Erythroblast (primary cell): Measurements from ENCODE around the gene UPK3BL2.
"Not testable (repeated sequence)": the region's sequence is repeated elsewhere in the genome, so short reads cannot be mapped to it uniquely, and the experiment has no call there.

ENCODE experiments used
- DNase-seq, 2 experiments: peaks; one replicate each; lab custom pipeline; 2025; lab: John Stamatoyannopoulos, UW

The UPK3BL2 gene

DNA sequence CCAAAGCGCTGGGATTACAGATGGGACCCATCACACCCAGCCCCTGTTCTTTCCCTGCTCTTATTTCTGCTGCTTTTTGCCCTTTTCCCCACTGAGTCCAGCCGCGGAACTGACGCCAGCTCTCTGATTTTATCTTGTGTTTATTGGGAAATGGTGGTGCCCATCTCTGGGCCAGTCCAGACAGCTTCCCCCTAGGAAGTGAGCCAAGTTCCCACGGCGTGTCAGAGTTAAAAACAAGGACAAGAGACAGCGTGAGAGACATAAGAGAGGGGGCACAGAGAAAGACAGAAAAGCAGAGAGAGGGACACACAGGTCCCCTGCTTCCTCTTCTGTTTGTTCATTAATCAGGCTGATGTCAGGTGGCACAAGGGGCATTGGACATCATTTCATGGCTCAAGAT, 11.9 kb downstream of the UPK3BL2 start:
- not testable (repeated sequence) for DNase-seq

- not testable (repeated sequence) for DNase-seq
Observed at GRCh38 chr7:102527822-102528793, 15.4 kb downstream of the UPK3BL2 start.

DNA sequence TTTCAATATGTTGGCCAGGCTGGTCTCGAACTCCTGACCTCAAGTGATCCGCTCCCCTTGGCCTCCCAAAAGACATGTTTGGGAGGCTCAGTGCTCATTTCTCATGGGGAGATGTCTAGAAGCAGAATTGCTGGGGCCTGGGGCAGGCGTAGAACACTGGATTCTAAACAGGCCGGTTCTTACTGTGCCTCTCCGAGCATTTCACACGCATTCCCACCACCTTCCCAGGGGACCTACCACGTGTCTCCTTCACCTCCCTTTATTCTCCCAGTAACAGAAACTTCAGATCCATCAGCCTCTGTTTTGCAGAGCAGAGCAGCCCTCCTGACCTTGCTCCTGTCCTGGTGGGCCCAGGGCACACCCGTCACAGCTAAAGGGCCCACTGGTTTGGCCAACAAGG, 16.3 kb downstream of the UPK3BL2 start:
- not testable (repeated sequence) for DNase-seq

GRCh38 chr7:102524803-102525202, 18.7 kb downstream of the UPK3BL2 start:
- DNase-seq, result not testable (repeated sequence)

- DNase-seq, result not testable (repeated sequence)
Observed at GRCh38 chr7:102520797-102521196, 22.7 kb downstream of the UPK3BL2 start.

GRCh38 chr7:102517550-102518147, 25.8 kb downstream of the UPK3BL2 start, which contains the start of gene RASA4B:
Gene RASA4B (minus strand): TSS chr7:102517777. CDS start chr7:102517710, 67 bp downstream.
- DNase-seq, result not testable (repeated sequence)

DNA sequence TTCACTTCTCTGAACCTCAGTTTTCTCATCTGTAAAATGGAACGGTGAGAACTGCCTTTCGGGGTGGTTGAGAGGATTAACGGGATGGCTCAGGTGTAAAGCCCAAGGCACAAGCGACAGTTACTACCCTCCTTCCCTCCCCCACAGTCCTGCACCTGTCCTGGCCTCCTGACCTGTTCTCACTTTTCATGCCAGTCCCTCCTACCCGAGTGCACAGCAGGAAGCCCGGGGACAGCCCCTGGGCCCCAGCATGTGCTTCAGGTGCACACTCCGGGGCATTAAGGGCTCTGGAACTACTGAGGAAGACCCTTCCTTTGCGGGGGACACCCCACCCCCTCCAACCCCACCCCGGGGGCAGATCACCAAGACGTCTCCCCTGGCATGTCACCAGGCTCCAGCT, 26.5 kb downstream of the UPK3BL2 start:
- DNase-seq, result not testable (repeated sequence)

DNA sequence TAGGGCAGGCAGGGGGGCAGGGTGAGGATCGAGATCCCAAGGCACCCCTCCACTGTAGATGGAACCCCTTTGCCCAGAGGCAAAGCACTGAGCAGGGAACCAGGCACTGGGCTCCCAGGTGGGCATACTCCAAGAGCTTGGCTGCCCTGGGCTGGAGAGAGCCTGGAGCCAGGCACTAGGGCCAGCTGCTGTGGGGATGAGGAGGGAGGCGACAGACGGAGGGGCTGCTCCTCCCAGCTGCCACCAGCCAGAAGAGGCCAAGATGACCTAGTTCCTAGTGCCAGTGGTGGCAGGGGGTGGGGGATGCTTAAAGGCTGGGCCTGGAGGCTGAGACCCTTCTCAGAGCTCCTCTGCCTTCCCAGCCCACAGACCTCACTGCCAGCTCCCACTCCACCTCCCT, 27.6 kb downstream of the UPK3BL2 start:
- DNase-seq, result not testable (repeated sequence)

DNA sequence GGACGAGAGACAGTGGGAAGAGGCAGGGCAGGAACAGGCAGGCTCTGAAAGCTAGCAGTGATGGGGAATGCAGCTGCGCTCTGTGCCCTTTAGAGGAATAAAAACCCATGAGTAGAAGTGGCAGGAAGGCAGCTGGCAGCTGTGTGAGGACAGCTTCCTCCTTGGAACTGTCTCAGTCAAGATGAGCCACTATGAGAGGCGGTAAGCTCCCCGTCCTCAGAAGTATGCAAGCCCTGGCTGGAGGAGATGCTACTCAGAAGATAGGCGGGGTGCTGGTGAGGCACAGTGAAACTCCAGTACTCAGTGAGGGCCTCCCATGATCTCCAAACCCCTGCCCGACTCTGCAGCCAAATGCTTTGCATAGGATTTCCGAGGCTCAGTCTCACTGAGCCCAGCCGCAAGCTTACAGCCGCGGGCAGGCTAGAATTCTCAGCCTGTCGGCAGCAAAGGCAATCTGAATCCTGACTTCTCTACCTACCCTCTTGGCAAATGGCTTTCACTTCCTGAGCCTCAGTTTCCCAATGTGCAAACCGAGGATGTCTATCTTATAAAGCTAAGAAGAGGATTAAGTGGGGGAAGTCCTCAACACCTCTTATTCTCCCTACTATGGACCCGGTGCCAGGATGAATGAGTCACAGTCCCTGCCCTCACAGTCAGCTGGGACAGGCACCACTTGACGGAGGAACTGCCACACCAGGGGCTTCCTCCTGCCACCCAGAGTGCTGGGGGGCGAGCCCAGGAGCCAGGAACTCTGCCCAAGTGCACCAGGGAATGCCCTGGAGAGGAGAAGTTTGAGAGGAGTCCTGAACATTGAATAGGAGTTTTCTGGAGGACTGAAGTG, 28.4 kb downstream of the UPK3BL2 start:
- DNase-seq, result not testable (repeated sequence)

GRCh38 chr7:102512642-102513221, 30.8 kb downstream of the UPK3BL2 start:
- not testable (repeated sequence) for DNase-seq

- not testable (repeated sequence) for DNase-seq
Observed at GRCh38 chr7:102511860-102512522, 31.5 kb downstream of the UPK3BL2 start.

GRCh38 chr7:102510575-102510974, 32.9 kb downstream of the UPK3BL2 start:
- not testable (repeated sequence) for DNase-seq

DNA sequence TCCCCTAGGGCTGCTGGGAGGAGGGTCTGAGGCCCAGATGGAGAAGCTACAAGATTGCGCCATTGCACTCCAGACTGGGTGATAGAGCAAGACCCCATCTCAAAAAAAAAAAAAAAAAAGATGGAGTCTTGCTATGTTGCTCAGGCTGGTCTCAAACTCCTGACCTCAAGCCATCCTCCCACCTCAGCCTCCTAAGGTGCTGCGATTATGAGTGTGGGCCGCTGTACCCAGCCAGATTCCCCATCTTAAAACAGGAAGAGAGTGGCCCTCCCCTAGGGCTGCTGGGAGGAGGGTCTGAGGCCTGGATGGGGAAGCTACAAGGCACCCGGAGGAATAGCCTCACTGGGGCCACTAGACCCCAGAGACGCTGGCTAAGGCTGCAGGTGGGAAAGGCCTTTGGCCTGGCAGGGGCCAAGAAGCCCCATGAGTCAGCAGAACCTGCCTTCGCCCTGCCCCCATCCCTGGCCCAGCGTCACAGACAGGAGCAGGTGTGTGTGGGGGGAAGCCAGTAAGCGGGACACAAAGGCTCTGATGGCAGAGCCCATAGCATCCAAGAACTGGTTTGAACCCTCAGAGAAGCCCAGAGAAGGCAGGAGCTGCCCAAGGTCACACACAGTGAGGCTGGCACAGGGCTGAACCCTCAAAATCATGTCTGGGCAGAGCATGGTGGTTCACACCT, 35.9 kb downstream of the UPK3BL2 start:
- DNase-seq, result not testable (repeated sequence)

- not testable (repeated sequence) for DNase-seq
Observed at GRCh38 chr7:102505298-102506185, 38.0 kb downstream of the UPK3BL2 start.

DNA sequence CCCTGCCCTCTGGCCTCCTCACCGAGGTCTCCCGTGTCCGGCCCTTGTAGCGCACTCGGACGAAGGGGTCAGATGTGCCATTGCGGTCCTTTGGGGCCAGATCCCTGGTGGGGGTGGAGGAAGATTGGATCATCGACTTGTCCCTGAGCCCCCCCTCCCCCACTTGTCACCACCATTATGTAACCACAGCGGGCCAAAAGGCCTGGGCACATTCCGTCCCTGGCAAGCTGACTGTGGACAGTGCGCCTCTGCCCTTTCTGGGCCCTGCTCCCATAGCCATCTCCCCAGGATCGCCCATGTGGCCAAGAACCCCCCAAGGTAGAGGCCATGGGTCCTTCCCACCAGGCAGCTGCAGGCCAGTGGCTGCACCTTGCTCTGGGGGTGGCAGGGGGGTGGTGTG, 40.4 kb downstream of the UPK3BL2 start:
- DNase-seq, result not testable (repeated sequence)

DNA sequence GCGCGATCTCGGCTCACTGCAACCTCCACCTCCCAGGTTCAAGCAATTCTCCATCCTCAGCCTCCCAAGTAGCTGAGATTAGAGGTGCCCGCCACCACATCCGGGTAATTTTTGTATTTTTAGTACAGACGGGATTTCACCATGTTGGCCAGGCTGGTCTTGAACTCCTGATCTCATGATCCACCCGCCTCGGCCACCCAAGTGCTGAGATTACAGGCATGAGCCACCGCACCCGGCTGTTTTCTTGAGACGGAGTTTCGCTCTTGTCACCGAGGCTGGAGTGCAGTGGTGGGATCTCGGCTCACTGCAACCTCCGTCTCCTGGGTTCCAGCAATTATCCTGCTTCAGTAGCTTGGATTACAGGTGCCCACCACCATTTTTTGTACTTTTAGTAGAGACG, 45.2 kb downstream of the UPK3BL2 start:
- DNase-seq, result not testable (repeated sequence)

DNA sequence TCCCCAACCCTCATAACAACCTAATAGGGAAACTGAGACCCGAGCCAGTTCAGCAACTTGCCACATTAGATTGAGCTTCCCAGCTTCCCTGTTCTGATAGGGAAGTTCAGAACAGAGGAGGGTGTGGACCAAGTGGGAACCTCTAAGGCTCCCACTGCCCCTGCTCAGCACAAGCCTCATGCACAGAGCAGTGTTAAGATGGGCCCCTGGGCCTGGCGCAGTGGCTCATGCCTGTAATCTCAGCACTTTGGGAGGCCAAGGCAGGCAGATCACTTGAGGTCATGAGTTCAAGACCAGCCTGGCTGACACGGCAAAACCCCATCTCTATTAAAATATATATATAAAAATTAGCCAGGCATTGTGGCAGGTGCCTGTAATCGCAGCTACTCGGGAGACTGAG, 46.2 kb downstream of the UPK3BL2 start:
- DNase-seq, result not testable (repeated sequence)

- not testable (repeated sequence) for DNase-seq
Observed at GRCh38 chr7:102496861-102497260, 46.6 kb downstream of the UPK3BL2 start.

- DNase-seq, result not testable (repeated sequence)
Observed at GRCh38 chr7:102494473-102495149, 48.9 kb downstream of the UPK3BL2 start.
